Stimulated activated CD8-positive, alpha-beta memory T cell treated with anti-CD3 and anti-CD28 coated beads, Interleukin-2, amount 100 ng/mL, for 48 hours (primary cell): Measurements from ENCODE around the gene SH2D4B.
A peak's percentile ranks its signal among the peaks of the same experiment; 100 is the strongest.

ENCODE experiments used
- DNase-seq, 2 donors: peaks; one replicate each; pipeline ENCODE4 v3.0.0-alpha.2; 2020; ENCODE audit warnings: low read depth in 2 of 2

The SH2D4B gene

DNA sequence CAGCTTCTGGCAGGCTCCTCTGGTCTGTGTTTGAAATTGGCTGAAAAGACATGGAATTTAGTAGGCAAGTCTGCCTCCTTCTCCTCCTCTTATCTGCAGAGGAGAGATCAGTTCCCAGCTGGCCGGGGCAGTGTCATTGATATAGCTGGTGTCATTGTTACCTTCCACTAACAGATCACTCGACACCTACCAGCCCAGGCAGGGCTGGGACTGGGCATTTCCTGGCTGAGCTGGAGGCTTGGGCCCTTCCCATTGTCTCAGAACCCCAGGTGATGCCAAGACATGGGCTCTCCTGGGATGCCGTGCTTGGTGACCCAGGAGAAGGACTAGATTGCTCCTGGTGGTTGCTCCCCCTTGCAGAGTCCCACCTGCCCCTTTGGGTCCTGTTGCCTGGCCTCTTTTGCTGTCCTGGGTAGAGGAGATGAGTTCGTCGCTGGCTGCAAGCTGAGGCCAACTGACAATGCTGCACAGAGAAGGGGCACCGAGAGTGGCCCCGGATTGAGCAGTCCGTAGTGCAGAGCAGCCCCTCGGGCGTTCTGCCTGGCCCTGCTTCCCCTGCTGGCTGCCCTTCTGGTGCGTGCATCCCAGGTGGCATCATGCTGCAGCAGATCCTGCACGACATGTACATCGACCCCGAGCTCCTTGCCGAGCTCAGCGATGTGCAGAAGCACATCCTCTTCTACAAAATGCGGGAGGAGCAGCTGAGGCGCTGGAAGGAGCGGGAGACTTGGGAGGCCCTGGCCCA, at the start of gene SH2D4B:
Gene SH2D4B (plus strand): TSS at position 167 of the 745 bp plus-strand sequence. CDS start 430 bp downstream, at position 597.
- no peak for DNase-seq

DNA sequence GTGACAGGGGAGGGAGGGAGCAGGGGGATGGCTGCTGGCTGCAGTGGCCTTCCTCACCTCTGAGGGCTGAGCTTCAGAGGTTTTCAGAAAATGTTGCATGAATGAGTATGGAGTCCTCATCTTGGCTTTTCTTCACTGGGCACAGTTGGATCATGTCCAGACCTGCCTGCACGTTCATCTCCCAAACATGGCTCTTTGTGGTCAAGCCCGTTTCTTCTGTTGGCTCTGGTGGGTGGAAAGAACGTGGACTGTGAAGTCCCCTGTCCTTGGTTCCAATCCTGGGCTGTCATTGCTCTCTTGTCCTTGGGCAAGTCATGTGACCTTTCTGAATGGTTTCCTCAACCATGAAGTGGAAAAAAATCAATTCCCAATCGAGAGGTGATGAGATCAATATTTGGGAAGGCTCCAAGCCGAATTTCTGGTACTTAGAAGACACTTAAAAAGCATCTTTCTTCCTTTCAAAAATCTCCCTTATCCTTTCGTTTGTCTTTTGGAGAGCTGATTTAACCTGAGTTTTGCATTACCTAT, 49.1 kb upstream of the SH2D4B start:
- no peak for DNase-seq

DNA sequence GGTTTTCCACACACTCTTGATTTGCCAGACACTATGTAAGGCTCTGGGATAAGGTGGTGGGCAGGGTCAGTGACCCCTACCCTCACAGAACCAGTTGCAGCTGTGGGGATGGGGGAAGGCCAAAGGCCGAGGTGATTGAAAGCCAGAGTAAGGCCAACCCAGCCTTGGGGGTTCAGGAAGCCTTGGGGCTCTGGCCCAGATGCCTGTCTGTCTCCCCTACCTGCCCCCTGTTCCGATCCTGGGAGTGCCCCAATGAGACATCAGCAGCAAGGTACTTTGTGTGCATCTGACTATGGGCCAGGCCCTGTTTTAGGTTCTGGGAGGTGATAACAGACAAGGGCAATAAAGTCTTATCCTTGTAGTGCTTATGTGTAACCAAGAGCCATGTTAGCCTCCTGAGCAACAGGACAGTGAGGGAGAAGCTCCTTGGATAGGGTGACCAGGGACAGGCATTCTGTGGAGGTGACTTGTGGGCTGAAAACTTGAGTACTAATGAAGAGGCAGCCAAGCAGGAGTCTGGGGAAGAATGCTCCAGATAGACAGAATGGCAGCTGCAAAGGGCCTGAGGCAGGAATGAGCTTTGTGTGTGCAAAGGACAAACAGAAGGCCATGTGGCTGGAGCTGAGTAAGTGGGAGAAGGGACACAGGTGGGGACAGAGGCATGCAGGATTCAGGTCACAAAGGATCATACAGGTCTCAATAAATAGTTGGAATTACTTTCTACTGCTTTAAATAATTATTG, 48.2 kb upstream of the SH2D4B start:
- no peak for DNase-seq

DNA sequence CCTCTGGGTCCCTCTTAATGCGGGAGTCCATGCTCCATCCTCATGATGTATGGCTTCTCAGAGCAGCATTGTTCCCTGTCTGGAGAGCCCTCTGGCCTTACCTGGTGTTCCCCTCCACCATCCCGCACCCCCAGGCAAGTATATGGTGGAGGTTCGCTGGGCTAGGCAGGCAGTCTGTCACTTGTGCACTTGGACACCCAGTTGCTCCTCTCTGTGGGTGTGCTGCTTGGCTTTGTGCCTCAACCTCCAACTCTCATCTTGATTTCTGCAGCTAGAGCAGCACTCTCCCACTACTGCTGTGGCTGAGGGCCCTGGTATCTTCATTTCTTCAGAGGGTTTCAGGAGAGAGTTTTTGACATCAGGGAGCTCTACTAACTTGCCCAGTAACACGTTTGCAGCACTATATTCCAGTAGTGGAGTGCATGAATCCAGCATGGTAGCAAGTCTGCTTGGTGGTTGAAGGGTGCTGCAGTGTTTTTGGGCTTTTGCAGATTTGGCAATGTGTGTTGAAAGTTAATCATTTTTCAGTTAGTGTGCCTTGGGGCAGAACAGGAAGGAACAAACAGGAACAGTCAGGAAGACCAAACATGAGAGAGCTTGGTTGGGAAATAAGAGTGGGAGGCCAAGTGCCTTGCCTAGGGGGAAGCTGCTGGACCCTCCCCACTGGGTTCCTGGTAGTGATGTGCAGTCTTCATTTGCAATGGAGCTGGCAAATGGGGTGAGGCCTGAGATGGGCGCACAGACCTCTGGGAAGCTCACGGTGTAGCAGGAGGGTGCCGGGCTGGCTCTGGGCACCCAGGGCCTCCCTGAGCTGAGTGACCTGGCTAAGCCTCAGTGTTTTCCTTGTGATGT, 46.2 kb upstream of the SH2D4B start:
- no peak for DNase-seq

DNA sequence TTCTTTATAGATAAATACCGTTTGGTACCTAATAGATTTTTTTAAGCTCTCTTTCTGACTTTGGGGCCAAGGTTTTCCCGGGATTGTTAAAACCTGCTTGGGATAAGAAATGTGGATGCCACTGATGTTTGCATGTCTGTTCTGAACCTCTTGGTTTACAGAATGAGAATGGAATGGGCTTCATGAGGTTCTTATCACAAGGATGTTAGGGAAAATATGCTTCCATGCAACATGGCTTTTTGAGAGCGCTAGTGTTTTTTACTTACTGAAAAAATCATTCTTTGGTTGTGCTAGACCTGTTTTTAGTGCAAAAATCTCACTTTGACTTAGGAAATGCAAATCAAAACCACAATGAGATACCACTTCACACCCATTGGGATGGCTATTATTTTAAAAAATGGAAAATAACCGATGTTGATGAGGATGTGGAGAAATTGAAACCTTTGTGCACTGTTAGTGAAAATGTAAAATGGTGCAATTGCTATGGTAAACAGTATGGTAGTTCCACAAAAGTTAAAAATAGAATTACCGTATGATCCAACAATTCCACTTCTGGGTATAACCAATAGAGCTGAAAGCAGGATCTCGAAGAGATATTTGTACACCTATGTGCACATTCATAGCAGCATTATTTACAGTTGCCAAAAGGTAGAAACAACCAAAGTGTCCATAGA, 44.7 kb upstream of the SH2D4B start:
- no peak for DNase-seq

- no peak for DNase-seq
Observed at GRCh38 chr10:80493522-80494051, 44.1 kb upstream of the SH2D4B start.

DNA sequence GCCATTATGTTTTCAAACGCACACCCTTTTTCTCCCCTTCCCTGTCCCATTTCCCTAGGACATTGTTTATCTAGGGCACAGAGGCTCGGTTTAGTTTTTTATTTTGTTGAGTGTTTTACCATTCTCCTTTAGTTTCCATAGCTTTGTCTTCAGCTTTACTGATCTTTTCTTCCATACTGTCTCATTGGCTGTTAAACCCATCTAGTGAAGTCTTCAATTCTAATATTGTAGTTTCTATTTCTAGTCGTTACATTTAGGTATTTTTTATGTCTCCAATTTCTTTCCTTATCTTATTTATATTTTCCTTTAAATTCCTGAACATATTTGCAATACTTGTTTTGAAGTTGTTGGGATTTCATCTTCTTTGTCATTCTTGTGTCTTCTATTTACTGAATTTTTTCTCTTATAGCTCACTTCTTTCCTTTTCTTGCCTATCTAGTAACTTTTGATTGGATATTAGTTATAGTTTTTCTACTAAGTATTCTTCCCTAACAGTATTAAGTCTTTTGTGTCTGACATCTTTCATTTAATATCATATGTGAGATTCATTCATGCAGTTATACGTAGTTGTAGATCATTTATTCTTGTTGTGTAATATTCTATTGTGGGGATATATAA, 41.0 kb upstream of the SH2D4B start:
- DNase-seq = no peak

DNA sequence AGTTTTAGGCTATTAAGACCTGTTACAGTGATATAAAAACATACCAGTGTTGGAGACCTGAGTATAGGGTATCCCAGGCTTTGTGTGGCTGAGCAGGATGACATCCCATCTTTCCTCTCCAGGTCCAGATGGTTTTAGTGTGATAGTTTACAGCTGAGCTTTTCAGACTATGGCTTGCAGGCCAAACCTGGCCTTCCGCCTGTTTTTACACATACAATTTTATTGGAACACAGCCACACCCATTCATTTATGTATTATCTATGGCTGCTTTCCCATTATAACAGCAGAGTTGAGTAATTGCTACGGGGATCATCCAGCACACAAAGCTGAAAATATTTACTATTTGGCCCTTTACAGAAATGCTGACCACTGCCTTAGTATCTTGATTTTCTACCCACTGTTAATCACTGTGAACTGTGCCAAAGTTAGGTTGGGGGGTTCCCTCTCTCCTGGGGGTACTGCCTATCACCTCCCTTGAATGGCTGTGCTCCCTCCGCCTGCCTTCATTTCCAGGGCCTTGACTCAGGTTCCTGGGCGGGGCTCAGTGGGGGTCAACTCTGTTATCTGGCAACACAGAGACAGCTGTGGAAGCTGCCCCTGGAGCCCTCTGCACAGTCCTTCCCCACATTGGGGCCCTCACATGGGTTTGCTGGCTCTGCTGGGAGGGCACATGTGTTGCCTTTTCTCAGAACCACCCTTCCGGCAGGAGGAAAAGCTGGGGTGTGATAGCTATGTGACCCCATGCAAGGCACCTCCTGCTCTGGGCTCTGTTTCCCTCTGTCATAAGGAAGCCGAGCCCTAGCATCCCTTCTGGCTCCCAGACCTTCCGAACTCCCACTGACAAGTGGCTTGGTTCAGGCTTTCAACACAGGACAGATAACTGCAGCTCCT, 40.3 kb upstream of the SH2D4B start:
- no peak for DNase-seq

DNA sequence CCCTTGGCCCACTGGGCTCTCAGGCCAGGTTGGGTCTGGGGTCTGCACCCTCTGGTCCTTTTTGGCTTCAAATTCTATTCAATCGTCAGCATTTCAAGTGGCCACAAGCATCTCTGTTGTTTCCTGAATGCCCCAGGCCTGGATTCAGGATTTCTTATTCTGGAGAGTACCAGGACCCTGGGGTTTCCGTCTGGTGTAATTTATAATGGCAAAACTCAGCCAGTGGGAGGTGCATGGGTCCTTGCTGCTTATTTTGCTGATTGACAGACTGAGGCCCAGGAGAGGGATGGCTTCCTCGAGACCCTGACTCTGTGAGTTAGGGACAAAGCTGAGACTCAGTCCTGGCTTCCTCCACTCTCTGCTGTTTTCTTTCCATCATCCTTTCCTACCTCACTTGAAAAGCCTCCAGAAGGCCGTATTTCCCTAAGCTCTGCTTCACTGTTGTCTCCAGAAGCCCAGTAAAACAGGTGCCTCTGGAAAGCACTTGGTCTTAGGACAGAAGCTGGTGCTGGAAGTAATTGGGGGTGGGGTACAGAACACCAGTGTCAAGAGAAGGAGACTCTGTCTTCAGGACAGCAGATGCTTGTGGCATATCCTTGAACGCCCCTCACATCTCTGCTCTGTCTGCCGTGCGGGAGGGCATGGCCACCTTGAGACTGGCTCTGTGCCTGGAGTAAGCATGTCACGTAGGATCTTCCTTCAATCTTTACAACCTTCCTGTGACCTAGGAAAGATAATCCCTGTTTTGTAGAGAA, 39.4 kb upstream of the SH2D4B start:
- no peak for DNase-seq

DNA sequence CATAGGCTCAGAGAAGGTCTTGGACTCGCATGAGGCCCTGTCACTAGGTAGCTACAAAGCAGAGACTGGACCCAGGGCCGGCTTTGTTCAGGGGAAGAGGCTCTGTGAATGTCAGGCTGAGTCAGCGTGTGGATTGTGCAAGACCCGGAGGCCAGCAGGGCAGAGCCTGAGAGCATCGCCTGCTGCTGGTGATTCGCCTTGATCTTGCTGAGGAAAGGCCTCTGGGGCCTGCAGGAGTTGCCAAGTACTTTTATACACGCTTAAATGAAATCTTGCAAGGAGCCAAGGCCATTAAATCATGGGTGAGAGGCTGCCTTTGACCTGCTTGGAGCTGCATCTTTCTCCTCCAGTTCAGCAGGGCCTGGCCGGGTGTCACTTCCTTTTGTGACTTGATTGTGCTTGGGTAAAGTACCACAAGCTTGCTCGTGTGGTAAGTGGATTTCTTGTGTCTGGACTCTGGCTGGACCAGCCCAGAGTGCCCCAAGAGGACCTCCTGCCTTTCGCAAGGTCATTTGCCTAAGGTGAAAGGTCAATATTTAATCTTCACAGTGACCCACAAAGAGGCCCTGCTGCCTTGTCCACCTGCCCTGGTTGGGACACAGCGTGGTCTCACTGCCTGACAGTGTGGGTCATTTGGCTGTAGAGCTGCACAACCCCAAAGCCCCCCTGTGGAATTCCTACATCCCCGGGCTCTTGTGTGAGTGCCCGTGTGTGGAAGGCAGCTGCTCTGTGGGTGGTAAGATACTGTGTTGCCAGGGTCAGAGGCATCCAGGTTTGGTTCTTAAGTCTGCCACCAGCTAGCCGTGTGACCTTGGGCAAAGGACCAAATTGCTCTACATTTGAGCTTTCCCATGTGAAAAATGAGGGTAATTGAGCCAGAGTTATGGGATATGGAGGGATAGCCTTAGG, 38.6 kb upstream of the SH2D4B start:
- peak; percentile 56 to 73 for DNase-seq

DNA sequence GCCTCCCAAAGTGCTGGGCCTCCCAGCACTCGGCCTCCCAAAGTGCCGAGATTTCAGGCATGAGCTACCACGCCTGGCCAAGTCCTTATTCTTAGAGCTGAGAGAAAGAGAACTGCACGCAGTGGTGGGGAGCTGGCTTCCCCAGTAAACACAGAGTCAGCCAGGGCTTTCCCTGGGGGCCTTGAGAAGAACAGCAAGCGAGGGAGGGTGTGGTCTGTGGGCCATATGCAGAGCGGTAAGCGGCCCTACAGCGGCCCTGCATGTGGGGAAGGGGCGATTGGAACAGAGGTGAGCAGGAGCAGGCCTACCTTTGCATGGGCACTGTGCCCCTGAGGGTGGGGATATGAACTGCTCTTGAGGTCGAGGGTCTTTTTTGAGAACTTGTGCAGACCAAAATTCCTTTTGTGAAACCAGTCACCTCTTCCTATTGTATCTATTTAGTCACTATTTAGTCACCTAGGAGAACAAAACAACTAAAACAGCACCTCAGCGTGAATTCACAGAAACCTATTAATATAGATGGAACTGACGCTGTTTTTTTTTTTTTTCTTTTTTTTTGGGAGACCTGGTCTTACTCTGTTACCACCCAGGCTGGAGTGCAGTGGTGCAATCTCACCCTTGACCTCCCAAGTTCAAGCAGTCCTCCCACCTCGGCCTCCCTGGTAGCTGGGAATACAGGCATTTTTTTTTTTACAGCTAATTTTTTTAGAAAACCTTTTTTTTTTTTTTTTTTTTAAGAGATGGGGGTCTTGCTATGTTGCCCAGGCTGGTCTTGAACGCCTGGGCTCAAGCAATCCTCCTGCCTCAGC, 36.9 kb upstream of the SH2D4B start:
- peak in 1 of 2 donors; percentile 48 for DNase-seq

GRCh38 chr10:80501381-80501912, 36.3 kb upstream of the SH2D4B start:
- DNase-seq = no peak

GRCh38 chr10:80501913-80502521, 35.7 kb upstream of the SH2D4B start:
- DNase-seq = no peak

DNA sequence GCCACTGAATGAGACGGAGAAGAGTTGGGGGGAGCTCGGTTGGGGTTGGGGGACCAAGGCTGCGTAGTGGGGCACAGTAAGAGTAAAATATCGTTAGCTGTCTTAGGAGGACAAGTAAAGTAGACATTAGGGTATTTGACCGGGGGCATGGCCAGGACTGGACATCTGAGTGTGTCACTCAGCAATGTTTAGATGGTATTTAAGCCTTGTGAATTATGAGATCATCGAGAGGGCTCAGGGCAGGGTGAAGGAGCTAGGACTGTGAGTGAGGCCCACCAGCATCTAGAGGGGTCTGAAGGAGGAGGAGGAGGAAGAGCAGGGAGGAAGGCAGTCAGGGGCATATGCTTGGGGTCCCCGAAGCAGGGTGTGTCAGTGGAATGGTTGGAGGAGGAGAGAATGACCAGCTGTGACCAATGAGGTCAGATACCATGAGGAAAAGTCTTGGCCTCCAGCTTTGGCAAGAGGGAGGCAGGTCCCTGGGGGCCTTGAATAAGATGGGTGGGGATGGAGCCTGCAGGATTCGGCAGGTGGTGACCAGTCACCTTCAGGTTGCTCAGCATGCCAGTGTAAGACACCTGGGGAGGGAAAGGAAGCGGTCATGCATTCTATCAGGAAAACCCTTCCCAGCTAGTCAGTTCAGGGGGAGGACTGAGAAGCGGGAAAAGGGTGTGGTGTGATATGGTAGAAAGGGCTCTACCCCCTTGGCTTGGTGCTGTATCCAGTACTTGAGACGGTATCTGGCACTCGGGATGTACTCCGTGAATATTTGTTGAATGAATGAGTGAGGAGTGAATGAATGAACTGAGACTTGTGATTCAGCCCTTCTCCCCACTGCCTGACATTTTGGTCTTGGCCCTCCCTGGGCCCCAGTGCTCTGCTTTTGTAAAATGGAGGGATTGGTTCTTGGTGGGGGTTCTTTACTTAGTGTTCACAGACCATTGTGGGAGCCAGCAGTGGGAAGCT, 34.8 kb upstream of the SH2D4B start:
- no peak for DNase-seq

DNA sequence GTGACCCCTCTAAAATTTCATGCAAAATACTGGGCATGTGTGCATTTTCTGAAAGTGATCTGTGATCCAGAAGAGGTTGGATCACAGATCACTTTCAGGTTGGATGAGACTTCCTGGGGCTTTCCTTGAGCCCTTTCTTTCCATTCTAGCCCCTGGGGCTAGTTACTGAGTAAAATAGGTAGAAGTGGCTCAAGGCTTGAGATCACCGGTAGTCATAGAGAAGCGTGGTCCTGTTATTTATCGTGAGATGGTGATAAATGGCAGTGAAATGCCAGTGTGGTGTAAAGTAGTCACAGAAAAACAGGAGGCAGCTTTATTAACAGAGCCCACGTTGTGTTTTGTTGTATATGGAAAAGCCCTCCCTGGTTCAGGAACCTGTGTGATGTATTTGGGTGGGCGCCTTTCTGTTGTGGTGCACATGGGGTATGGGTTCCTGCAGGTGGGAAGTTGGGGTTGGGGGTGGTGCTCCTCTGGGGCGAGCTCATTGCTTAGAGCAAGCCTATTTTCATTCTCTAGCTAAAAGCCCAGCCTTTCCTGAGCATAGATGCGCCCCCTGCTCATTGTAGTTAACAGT, 34.0 kb upstream of the SH2D4B start:
- DNase-seq = no peak
